HG03139 (cell line): ENCODE data around the gene FASTKD3.

Experiments
- ATAC-seq: cut with Tn5 transposase; IDR thresholded peaks from one replicate; pipeline ENCODE4 v1.9.1; 2021; ENCODE audit not compliant: unreplicated experiment

Gene FASTKD3

GRCh38 chr5:7850395-7851239 lies 18.2 kb downstream of the FASTKD3 start, which contains the start of gene CFAP90:
Gene CFAP90, minus strand, starts transcription at chr5:7851133. Its CDS starts 112 bp downstream, at chr5:7851021.
- no peak for ATAC-seq

- no peak for ATAC-seq
Measured at GRCh38 chr5:7849681-7850394, 19.0 kb downstream of the FASTKD3 start.

DNA sequence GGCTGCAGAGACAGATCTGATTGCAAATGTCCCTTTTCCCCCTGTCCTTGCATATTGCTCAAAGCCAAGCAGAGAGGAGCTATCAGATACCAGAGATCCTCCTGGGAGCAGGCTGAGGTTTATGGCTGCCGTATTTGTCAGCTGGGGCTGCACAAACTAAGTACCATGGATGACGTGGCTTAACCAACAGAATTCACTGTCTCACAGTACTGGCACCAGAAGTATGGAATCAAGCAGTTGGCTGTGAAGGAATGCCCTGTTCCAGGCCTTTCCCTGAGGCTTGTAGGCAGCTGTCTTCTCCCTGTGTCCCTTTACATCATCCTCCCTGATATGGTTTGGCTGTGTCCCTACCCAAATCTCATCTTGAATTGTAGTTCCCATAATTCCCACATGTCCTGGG lies 20.5 kb downstream of the FASTKD3 start:
- ATAC-seq = no peak

GRCh38 chr5:7846327-7846726 lies 22.5 kb downstream of the FASTKD3 start:
- ATAC-seq = no peak

- ATAC-seq = no peak
Measured at GRCh38 chr5:7845557-7845956, 23.3 kb downstream of the FASTKD3 start.

DNA sequence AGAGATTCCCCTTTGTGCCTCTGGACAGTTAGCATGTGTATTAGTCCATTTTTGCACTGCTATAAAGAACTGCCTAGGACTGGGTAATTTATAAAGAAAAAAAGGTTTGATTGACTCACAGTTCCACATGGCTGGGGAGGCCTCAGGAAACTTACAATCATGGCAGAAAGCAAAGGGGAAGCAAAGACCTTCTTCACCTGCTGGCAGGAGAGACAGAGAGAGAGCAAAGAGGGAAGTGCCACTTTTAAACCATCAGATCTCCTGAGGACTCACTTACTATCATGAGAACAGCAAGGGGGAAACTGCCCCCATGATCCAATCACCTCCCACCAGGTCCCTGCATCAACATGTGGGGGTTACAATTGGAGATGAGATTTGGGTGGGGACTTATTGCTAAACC lies 23.9 kb downstream of the FASTKD3 start:
- no peak for ATAC-seq

GRCh38 chr5:7842531-7842930 lies 26.3 kb downstream of the FASTKD3 start:
- ATAC-seq = no peak

GRCh38 chr5:7837403-7837802 lies 31.4 kb downstream of the FASTKD3 start:
- ATAC-seq = no peak

- no peak for ATAC-seq
Measured at GRCh38 chr5:7834982-7835381, 33.8 kb downstream of the FASTKD3 start.

DNA sequence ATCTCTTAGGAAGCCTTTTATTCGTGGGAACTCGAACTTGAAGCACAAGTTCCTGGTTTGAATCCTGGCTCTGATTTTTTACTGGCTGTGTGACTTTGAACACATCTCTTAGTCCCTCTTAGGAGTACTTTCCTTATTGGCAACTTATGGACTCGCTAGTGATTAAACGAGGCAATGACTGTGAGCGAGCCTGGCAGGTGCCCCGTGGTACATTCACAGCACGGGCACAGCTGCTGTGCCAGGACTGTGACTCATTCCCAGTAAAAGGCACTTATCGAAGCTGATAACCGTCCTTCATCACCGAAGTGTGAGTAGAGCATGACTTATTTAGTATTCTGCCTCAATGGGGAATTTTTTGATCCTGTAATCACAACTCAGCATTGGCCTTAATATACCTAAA lies 40.6 kb downstream of the FASTKD3 start:
- no peak for ATAC-seq

DNA sequence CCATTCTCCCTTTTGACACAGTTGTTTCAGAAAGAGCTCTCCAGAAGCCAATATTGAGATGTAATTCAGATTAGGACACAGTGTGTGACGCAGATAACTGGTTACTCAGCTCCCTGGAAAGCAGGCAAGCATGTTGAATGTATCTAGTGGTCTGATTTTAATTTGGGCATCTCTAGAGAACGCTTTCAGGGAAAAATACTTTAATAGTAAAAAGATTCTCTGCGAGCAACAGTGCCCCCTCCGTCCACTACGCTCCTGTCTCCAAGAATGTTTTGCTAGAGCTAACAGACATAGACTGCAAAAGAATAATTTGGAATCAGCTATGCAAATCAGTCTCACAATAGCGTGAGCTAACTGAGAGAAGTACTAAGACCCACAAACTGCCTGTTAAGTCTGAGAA lies 41.2 kb downstream of the FASTKD3 start:
- ATAC-seq = no peak

GRCh38 chr5:7825630-7826029 lies 43.2 kb downstream of the FASTKD3 start:
- ATAC-seq = no peak

GRCh38 chr5:7824995-7825394 lies 43.8 kb downstream of the FASTKD3 start:
- ATAC-seq = no peak

DNA sequence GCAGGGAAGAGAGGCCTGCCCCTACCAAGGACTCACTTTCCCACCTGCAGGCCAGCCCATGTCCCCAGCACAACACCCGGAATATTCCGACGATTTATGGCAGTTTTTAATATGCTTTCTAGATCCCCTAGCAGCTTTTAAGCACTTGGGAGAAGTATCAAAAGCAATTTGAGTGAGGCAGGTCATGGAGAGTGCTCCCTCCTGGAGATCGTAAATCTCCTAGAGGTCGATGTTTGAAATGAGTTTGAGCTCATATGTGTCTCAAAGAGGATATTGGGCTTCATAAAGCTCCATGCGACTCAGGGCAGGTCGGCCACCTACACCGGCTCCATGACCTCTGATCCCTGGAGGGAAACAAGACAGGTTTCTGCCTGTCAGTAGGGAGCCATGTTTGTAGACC lies 45.2 kb downstream of the FASTKD3 start:
- ATAC-seq = no peak

DNA sequence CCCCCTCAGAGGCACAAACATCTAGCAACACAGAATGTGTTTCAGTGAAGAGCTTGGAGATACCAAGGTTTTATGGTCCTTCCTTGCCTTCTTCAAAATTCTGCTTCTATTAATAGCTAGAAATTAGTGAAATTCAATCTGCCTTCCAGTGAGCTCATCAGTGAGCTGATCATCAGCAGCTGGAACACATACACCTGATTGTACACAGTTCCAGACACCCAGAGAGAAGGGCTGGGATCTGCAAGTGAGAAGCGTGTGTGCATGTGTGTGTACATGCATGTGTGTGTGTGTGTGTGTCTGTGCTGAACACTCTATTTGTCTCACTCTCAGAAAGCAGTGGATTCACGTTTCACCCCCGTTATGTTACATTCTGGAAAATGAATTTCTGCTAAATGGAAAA lies 46.4 kb downstream of the FASTKD3 start:
- ATAC-seq = no peak

- ATAC-seq = no peak
Measured at GRCh38 chr5:7816535-7816901, 52.3 kb downstream of the FASTKD3 start.

GRCh38 chr5:7815892-7816534 lies 52.8 kb downstream of the FASTKD3 start:
- ATAC-seq = peak; percentile 92

- no peak for ATAC-seq
Measured at GRCh38 chr5:7814816-7815215, 54.0 kb downstream of the FASTKD3 start.

GRCh38 chr5:7813576-7813975 lies 55.3 kb downstream of the FASTKD3 start:
- no peak for ATAC-seq

DNA sequence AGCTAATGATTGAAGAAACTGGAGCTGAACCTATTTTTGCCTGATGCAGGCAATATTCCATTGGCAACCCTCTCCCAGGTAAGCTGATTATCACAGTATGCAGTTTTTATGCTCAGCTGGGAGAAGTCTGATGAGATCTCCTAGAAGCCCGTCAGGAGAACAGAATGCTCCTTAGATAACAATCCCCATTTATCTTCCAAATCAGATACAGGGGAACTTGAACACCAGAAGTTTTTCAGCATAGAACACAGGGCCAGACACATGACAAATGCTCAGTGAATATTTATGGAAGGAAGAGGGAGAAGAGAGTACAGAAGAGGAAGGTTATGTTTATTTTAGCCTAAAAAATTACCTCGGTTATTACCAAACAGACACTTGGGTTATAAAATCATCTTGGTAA lies 55.8 kb downstream of the FASTKD3 start:
- ATAC-seq = no peak

DNA sequence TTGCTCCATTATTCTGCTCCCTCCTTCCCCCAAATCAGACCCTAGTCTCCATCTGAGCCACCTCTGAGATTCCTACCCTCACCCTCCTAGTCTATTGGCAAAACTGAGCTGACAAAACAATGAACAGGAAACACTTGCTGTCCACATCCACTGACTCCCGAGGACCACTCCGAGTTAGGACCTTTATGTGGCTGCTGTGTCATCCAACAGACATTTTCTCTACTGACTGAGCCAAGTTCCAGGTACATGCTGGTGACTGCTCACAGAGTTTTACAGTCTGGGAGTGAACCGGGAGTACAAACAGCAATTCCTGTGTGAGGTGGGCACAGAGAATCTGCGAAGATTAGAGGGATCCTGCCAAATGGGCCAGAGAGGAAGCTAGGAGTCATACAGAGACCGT lies 57.1 kb downstream of the FASTKD3 start:
- ATAC-seq = no peak
